ENCODE results near the gene TCF12. TPM values are rescaled to one million over a fixed set of nuclear protein-coding genes. Genes with fewer than 3 reads are reported as not detected.

Gene TCF12
- total and polyA plus RNA-seq, 8 donors: 7.7 to 67.4 (median 27.3) TPM

DNA sequence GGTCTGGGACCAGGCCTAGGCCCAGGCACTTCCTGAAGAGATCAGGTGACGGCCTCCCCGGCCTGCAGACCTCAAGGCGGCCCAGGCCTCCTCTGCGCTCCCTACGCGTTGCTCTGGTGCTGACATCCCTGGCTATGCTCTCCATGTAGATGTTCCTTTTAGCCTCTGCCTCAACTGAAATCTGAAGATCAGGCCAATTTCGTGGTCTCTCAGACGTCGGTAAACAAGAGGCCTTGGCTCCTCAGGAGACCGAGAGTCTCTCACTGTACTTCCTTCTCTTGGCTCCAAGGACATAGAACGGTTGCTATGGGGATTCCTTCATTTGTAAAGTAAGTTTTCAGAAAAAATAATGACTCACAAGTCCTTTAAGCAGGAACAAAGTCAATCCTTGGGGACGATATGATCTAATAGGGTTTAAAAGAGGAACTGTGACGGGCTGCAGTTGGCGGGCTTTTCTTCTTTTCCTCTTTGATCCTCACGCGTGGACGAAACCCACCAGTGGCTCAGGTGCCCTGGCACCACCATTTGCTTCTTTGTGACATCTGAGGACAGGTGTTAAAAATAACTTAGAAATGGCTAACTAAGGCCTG lies 402.3 kb downstream of the TCF12 start:
- no peak for FAIRE-seq
- H3K27me3 ChIP-seq: no peaks in the 10 kb centered on the region
- intact Hi-C loops (cut with DNase I): no loop called here
- no peaks in the 10 kb centered on the region for H3K4me1 ChIP-seq
- H3K36me3 ChIP-seq: no peaks in the 10 kb centered on the region
- WGBS, 2 donors: 81 to 84% methylated on average over 17 of the region's 17 CpGs
- H3K9me3 ChIP-seq: no peaks in the 10 kb centered on the region
- TF ChIP-seq, protein P1, sequence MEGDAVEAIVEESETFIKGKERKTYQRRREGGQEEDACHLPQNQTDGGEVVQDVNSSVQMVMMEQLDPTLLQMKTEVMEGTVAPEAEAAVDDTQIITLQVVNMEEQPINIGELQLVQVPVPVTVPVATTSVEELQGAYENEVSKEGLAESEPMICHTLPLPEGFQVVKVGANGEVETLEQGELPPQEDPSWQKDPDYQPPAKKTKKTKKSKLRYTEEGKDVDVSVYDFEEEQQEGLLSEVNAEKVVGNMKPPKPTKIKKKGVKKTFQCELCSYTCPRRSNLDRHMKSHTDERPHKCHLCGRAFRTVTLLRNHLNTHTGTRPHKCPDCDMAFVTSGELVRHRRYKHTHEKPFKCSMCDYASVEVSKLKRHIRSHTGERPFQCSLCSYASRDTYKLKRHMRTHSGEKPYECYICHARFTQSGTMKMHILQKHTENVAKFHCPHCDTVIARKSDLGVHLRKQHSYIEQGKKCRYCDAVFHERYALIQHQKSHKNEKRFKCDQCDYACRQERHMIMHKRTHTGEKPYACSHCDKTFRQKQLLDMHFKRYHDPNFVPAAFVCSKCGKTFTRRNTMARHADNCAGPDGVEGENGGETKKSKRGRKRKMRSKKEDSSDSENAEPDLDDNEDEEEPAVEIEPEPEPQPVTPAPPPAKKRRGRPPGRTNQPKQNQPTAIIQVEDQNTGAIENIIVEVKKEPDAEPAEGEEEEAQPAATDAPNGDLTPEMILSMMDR (IDR thresholded peaks at IDR 0.05): no peak
- ATAC-seq: peak in 3 of 4 donors; percentile 45 to 57 (median 48)
- no peak for DNase-seq
- H3K27ac ChIP-seq: no peak overlapping the region
- H3K4me3 ChIP-seq: no peak overlapping the region

DNA sequence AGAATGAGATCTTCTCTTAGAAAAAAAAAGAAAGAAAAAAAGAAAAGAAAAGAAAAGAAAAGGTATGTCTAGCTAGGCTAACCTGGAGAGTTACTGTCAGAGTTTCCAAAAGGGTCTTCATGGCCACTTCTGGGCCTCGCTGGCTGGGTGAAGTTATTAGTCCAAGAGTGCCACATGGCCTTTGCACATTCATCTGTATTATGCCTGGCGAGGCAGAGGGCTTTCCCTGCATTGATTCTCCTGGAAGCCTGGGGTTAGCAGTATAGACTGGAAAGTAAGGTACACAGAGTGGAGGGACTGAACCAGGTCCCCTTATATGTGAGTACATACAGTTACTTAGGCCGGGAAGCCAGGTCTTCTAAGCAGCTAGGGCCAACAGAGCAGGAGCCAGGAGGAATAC lies 403.0 kb downstream of the TCF12 start:
- FAIRE-seq (no peak), ATAC-seq (no peak), DNase-seq (no peak)
- 91 to 95% methylated on average over 3 of the region's 3 CpGs for WGBS, 2 donors
- Histone ChIP-seq H3K9me3 (no peaks in the 10 kb centered on the region), H3K27me3 (no peaks in the 10 kb centered on the region), H3K4me3 (no peak overlapping the region), H3K27ac (no peak overlapping the region), H3K4me1 (no peaks in the 10 kb centered on the region), H3K36me3 (no peaks in the 10 kb centered on the region)
- TF ChIP-seq, protein P1 (IDR thresholded peaks at IDR 0.05): no peak
- intact Hi-C loops (cut with DNase I): no loop called here

DNA sequence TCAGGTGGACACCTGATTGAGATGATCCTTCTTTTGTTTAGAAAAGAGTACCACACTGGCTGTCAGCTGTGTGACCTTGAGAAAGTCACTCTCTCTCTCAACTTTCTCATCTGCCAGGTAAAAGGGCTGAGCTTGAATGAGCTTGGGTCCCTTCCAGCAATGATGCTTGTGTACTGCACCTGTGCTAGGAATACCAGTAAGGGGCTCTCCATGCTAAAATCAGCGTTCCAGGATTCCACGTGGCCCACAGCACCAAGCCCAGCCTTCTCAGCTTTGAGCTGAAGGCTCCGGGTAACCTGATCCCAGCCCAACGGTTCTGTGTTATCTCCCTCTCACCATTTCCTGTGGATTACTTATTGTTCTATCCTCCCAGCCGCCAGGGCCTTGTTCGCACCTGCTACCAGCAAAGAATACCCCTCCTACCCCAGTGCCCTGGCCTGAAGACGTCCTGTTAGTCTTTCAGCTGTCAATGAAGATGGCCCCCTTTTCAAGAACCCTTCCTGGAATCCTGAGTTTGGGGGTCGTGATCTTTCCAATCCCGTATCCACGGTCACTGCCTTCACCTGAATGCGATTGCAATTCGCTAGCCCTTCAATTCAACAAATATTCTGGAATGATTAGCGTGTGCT lies 403.6 kb downstream of the TCF12 start:
- no peaks in the 10 kb centered on the region for H3K4me1 ChIP-seq
- FAIRE-seq (no peak), DNase-seq (no peak), ATAC-seq (no peak)
- no peak overlapping the region for H3K27ac ChIP-seq
- intact Hi-C loops (cut with DNase I): no loop called here
- no peaks in the 10 kb centered on the region for H3K27me3 ChIP-seq
- TF ChIP-seq, protein P1 (IDR thresholded peaks at IDR 0.05): no peak
- no peaks in the 10 kb centered on the region for H3K36me3 ChIP-seq
- no peaks in the 10 kb centered on the region for H3K9me3 ChIP-seq
- H3K4me3 ChIP-seq: no peak overlapping the region
- WGBS, 2 donors: 61 to 71% methylated on average over 13 of the region's 13 CpGs

DNA sequence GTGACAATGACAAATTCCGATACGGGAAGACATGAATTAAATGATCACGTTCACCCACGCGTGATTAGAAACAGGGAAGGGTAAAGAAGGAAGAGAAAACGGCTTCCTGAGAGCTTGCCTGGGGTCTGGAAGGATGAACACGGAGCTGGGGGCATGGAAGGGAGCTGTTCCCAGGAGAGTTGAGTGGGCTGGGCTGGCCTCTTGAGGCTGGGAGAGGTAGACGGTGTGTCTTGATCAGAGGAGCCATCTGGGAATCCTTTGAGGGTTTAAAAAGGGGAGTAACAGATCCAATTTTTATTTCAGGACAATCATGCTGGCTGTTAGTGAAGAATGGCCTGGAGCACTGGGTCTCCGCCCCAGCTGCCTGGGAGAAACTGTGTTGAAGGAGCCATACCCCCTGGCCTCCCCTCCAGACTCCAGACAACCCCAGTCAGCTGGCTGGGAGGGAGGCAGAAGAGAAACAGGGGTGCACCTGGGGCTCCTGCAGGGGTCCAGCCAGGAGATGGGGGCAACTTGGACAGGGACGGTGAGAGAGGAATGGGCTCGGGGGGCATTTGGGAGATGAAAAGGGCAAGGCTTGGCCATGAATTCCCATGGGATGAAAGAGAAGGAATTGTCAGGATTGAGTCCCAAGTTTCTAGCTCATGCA lies 404.3 kb downstream of the TCF12 start:
- TF ChIP-seq, protein P1 (IDR thresholded peaks at IDR 0.05): no peak
- DNase-seq: no peak
- FAIRE-seq: no peak
- intact Hi-C loops (cut with DNase I): no loop called here
- no peaks in the 10 kb centered on the region for H3K27me3 ChIP-seq
- no peak for ATAC-seq
- no peak overlapping the region for H3K4me3 ChIP-seq
- H3K4me1 ChIP-seq: no peaks in the 10 kb centered on the region
- H3K27ac ChIP-seq: no peak overlapping the region
- 95% methylated on average over 11 of the region's 11 CpGs for WGBS, 2 donors
- H3K36me3 ChIP-seq: no peaks in the 10 kb centered on the region
- no peaks in the 10 kb centered on the region for H3K9me3 ChIP-seq

DNA sequence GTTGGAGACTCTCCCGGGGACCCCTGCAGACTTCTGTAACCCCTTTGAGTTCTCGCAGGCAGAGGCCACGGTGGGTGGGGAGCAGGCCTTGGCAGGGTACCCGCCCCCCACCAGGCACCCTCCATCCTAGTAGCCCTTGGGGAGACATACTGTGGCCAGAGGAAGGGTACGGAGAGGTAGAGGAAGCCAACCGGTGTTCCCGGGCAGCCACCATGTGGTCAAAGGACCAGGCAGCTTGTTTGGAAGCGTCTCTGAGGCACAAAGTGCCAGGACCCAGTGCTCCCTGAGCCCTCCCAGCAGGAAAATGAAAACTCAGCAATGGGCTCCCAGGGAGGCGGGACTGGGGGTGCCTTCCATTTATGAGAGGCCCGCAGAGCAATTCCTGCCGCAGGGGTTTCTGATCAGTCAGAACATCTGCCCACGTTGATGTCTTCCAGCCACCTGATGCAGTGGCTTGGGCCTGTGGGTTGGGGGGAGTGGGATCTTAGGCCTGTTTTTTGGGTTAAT lies 404.9 kb downstream of the TCF12 start:
- Histone ChIP-seq H3K27ac (no peak overlapping the region), H3K4me3 (no peak overlapping the region), H3K4me1 (no peaks in the 10 kb centered on the region), H3K9me3 (no peaks in the 10 kb centered on the region), H3K36me3 (no peaks in the 10 kb centered on the region), H3K27me3 (no peaks in the 10 kb centered on the region)
- TF ChIP-seq, protein P1 (IDR thresholded peaks at IDR 0.05): no peak
- 93% methylated on average over 12 of the region's 12 CpGs for WGBS, 2 donors
- intact Hi-C loops (cut with DNase I): no loop called here
- no peak for DNase-seq
- no peak for FAIRE-seq
- ATAC-seq: no peak

Measured in pancreas (tissue), 10 donors.